ENCODE measurements around the gene BEGAIN.

Gene BEGAIN

GRCh38 chr14:100615736-100616695 lies 28.8 kb upstream of the BEGAIN start:
- DNase-seq, result no peak

GRCh38 chr14:100614803-100615202 lies 27.6 kb upstream of the BEGAIN start:
- DNase-seq, result no peak

GRCh38 chr14:100612986-100613385 lies 25.8 kb upstream of the BEGAIN start:
- DNase-seq, result no peak

- DNase-seq, result no peak
Measured at GRCh38 chr14:100611811-100612480, 24.7 kb upstream of the BEGAIN start.

GRCh38 chr14:100610511-100611217 lies 23.4 kb upstream of the BEGAIN start:
- no peak for DNase-seq

GRCh38 chr14:100609941-100610391 lies 22.7 kb upstream of the BEGAIN start:
- DNase-seq, result no peak

- DNase-seq, result no peak
Measured at GRCh38 chr14:100609331-100609870, 22.2 kb upstream of the BEGAIN start.

GRCh38 chr14:100608586-100609330 lies 21.5 kb upstream of the BEGAIN start:
- DNase-seq, result no peak

- DNase-seq, result no peak
Measured at GRCh38 chr14:100608064-100608463, 20.8 kb upstream of the BEGAIN start.

GRCh38 chr14:100607611-100607956 lies 20.4 kb upstream of the BEGAIN start:
- no peak for DNase-seq

GRCh38 chr14:100606687-100607610 lies 19.7 kb upstream of the BEGAIN start:
- DNase-seq, result no peak

GRCh38 chr14:100605706-100606686 lies 18.8 kb upstream of the BEGAIN start:
- no peak for DNase-seq

GRCh38 chr14:100605230-100605629 lies 18.0 kb upstream of the BEGAIN start:
- DNase-seq, result no peak

- no peak for DNase-seq
Measured at GRCh38 chr14:100604709-100605108, 17.5 kb upstream of the BEGAIN start.

GRCh38 chr14:100604121-100604501 lies 16.9 kb upstream of the BEGAIN start:
- DNase-seq, result no peak

- no peak for DNase-seq
Measured at GRCh38 chr14:100603341-100604120, 16.3 kb upstream of the BEGAIN start.

- DNase-seq, result no peak
Measured at GRCh38 chr14:100602621-100603230, 15.5 kb upstream of the BEGAIN start.

GRCh38 chr14:100601914-100602313 lies 14.7 kb upstream of the BEGAIN start:
- DNase-seq, result no peak

GRCh38 chr14:100601064-100601463 lies 13.8 kb upstream of the BEGAIN start:
- no peak for DNase-seq

Measured in COR-L47 (cell line).